HUDEP-2 (cell line): ENCODE measurements around the gene CNTNAP2.
"Not testable (repeated sequence)": the region's sequence is repeated elsewhere in the genome, so short reads cannot be mapped to it uniquely, and the experiment has no call there.

Experiments used
- DNase-seq, 76 experiments: peaks; one replicate each; lab custom pipeline; 2025; ENCODE audit not compliant: unreplicated experiment in 76 of 76; lab: John Stamatoyannopoulos, UW

The CNTNAP2 gene

DNA sequence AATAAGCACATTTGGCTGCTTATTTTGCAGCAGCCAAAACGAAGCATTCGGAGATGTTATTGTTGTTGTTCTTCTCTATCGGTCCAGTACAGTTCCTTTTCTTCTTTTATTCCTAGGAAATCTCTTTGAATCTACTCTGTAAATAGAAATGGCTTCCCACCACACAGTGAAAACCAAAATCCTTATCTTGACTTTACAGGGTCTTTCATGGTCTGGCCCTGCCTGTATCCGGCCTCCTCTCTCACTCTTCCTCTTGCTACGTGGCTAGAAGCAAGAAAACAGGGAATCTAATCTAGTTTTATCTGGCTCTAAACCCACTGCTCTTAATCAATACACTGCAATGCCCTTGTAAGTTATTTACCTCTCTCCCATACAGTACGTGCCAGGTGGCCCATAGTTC lies 1547.9 kb downstream of the CNTNAP2 start:
- DNase-seq, result no peak

DNA sequence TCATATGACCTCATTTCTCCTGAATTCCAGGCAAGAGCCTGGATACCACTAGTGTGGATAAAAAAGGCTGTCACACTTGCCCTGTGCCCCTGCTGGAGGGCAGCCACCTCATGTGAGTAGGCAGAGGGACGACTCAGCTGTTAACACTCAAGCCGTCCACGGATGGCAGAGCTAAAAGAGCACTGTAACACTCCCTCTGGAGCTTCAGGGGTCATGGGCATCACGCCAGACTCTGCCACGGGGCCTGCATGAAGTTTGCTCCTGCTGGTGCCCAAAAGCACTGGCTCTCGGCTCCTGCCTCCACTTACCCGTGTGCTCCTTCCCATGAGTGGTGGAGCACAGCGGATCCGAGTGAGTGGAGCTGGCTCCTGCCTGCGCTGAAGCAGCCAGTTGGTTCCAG lies 1554.2 kb downstream of the CNTNAP2 start:
- DNase-seq, result no peak

DNA sequence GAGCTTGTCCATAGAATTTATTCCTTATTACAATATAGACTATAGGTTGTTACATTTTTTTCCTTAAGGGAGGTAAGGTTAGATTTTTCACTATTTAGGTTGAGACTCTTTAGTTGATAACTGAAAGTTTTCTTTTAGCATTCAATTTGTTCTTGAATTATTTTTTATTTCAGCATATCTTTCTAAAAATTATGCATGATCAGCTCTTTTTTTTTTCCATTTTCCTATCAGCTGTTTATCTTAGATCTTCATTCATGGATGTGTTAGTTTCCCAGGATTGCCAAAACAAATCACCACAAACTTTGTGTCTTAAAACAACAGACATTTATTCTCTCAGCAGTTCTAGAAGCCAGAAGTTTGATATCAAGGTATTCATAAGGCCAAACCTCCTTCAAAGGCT lies 1558.1 kb downstream of the CNTNAP2 start:
- no peak for DNase-seq

DNA sequence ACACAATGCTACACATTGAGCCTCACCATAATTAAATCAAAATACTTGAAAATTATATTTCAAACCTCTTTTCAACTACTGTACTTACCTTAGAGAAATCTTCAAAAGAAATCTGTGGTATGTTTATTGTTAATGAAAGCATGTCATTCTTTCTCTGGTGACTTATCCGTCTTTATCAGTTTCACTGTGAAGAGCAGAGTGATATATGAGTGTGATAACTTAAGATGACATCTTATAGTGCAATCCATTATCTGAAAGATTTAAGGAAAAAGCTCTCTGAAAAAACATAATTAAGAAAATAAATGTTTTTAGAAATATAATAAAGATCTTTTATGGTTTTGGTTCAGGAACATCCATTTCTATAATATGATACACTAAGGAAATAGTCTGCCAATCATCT lies 1562.3 kb downstream of the CNTNAP2 start:
- no peak for DNase-seq

DNA sequence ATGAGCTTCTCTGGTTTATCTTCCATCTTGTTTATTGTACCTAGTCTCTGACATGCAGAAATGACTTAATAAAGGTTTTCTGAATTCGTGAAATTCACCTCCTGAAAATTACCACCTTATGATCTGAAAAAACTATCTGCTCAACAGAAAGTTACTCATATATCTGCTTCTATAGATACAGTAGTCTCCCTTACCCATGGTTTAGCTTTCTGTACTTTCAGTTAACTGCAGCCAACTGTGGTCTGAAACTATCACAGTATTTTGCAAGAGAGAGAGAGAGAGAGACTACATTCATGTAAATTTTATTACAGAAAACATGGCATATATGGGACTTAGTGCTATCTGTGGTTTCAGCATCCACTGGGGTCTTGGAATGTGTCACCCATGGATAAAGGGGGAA lies 1564.9 kb downstream of the CNTNAP2 start:
- DNase-seq, result no peak

DNA sequence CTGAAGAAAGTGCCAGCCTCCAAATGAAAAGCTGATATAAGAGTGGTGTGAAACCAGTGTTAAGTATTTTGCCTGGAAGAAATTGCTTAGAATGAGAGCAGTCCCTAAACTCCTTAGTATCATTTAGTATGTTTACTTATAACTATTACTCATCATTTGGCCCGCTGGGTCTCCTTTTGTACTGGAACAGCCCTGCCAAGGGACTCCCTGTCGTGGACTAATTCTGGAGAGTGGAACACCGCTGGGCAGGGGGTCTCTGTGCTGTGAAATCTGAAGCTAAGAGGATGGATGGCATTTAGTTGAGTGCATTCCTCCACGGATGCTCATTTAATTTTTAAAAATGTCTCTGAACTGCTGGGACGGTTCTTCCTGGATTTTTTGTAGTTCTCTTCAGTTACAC lies 1584.1 kb downstream of the CNTNAP2 start:
- no peak for DNase-seq

DNA sequence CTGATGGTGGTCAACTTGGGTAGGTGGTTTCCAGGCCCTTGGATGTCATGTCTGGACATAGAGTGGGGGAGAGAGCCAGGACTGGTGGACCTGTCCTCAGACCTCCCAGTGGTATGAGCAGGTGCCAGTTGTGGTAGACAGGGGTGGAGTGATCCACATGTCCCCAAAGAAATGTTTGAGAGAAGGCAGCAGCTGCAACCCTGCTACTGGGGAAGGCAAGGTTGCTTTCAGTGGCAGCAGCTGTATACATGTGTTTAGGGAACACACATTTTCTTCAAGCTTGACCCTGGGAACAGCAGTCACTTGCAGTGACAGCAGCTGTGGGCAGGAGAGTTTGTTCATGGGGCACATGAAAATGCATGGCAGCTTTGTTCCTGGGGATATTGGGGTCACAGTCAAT lies 1591.3 kb downstream of the CNTNAP2 start:
- DNase-seq, result no peak

DNA sequence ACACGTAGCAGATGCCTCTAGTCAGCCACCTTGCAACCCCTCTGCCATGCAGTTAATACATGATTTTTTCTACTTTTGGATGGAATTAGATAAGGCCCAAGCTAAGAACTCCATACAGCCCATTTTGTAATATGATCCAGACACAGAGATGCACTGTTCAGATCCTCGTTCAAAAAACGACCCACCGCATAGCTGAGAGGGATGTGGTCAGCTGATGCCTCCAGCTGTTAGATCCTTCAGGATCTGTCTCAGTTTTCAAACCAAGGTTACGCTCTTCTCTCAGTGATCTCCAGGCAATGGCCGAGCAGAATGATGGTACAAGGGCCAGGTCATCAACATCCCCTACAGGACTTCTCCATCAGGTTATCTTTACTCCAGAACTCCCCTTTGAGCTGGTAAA lies 1592.3 kb downstream of the CNTNAP2 start:
- no peak for DNase-seq

DNA sequence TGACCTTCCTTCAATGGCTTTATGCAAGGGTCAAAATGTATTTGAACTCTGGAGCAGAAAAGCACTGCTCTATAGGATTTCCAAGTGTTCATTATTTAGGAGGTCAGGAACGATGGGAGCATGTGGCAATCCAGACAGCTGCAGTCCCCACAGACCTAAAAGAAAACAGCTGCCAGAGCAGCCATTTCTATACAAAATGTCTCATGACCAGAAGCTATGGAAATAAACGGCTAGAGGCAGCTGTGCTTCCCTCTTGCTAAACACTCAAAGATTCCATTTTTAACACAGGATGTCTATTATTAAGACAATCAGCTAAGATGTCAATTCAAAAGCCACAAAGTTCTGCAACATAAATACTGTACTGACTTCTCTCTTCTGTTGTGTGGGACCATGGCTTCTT lies 1594.8 kb downstream of the CNTNAP2 start:
- no peak for DNase-seq

DNA sequence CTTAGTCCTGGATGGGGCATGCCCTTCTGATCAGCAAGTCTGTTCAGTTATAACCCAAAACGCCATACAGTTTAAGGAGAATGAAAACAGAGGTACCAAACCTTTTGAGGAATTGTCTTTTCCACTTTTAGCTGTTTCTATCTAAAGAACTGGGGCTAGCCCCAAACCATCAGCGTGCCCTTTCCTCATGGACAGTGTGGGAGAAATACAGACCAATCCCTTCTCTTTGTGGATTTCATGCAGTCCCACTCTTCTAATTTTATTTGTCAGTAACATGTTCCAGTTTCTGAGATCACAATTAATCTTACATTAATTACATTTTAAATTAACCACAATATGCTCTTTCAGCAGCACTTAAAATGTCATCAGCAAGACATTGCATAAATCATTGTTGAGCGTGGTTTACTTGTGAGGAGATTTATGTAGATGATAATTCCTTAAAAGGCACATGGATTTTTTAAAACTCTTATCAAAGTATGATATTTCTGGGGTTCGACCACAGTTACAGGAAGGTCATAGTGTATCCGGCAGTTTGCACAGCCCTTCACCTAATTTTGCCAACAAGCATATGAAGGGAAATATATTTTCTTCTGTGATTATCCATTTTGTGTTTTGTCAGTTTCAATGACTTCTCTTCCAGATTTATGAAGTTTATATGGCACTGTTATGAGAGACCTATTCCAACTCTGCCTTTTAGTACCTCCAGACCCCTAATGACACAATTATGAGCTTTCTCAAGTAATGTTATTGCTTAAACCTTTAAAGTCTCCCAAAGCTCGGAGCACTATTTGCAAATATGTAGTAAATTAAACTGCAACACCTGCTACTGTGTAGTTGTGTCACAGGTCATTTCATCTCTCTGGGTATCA lies 1605.6 kb downstream of the CNTNAP2 start:
- DNase-seq, result no peak

DNA sequence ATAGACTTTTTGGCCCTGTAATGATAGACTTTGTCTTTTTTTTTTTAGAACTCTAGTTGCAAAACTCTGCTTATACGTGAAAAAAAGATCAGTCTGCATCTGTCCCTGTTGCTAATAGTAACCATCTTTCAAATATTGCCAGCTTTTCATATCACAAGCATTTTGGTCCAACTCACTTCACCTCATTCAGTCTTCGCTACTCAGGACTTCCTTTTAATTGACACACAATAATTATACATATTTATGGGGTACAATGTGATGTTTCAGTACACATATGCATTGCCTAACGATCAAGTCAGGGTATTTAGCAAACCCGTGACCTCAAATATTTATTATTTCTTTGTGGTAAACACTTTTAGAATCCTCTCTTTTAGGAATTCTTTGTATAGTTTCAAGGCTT lies 1606.9 kb downstream of the CNTNAP2 start:
- no peak for DNase-seq

DNA sequence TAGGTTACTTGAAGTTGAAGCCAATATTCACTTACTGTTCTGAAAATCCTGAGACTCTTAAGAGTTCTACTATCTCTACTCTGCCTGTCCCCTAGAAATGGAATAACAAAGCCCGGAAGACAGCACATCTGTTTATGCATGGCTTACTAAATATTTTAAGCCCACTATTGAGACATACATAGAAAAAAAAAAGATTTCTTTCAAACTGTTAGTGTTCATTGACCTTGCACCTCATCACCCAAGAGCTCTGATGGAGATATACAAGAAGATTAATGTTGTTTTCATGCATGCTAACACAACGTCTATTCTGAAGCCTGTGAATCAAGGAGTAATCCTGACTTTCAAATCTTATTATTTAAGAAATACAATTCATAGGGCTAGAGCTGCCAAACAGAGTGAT lies 1614.7 kb downstream of the CNTNAP2 start:
- no peak for DNase-seq

DNA sequence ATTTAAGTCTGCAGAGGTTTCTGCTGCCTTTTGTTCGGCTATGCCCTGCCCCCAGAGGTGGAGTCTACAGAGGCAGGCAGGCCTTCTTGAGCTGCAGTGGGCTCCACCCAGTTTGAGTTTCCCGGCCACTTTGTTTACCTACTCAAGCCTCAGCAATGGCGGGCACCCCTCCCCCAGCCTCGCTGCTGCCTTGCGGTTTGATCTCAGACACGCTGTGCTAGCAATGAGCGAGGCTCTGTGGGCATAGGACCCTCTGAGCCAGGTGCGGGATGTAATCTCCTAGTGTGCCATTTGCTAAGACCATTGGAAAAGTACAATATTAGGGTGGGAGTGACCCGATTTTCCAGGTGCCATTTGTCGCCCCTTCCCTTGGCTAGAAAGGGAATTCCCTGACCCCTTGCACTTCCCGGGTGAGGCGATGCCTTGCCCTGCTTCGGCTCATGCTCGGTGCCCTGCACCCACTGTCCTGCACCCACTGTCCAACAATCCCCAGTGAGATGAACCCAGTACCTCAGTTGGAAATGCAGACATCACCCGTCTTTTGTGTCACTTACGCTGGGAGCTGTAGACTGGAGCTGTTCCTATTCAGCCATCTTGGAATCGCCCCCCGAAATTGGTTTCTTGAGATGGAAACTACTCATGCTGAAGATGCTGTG lies 1621.1 kb downstream of the CNTNAP2 start:
- not testable (repeated sequence) for DNase-seq

DNA sequence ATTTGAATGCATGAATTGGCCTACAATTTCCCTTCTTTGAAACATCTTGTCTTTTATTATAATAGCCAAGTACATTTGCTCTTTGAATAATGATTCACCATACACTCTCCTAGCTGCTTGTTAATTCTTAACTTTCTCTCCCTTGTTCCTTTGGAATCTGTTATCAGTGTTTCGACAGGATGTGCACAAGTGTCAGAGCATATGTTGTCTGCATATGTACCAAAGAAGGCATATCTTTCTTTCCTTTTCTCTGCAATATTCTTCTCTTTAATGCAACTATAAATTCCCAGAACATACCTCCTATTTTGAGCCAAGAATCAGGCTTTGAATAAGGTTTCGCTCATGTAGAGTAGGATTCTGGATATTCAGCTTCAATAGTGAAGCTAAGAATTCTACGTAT lies 1625.7 kb downstream of the CNTNAP2 start:
- DNase-seq, result no peak

DNA sequence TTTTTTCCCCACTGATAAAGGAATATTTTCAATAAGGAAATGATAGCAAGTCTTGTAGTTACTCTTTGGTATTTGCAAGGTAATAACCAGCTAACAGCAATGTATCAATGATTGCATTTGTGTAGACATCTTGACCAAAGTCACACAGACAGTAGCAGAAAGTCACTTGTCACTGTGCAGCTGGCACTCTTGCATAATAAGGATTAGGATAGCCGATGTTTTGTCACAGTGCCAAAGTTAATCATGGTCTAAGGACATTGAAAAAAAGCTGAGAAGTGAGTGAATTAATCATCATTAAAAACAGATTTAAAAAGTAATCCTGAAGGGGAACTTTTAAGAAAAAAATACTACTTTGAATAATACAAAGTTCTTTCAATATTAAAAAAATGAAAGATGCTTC lies 1639.7 kb downstream of the CNTNAP2 start:
- no peak for DNase-seq

DNA sequence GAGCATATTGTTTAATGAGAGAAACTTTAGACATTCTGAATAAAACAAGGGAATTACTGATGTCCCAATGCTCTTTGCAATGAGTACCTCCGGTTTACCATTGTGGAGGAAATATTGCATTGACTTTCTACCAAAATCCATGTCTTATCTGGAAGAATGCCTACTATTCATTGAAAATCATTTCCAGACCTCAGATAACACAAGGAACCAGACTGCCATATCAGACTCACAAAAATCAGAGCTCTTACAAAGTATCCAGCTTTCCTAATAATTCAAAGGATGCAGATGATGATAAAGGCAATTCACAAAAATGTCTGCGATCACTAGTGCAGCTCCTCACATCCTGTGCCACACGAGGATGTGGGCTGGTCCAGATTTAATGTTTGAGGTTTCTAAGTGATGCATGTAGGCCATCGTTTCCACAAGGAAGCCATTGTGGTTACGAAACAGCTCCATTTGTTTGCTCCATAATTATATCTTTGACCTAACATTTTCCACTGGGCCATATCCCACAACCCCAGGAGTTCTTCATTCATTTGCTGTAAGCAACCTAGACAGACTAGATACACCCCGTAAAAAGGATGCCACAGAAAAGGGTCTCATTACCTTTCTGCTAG lies 1642.8 kb downstream of the CNTNAP2 start:
- DNase-seq, result no peak

DNA sequence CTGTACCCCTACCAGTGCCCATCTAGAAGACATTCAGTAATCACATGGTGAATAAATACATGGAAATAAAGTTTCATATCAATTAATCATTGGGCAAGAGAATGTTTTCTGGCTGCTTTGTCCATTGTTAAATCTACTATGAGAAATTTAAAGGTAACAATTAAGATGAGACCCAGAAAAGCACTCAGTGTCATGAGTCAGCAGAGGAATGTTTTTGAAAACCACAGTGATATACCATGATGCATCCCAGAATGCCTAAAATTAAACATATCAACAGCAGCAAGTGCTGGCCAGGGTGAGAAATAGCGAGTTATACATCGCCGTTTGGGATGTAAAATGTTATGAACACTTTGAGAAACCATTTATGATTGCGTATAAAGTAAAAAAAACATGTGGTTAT lies 1648.7 kb downstream of the CNTNAP2 start:
- no peak for DNase-seq

DNA sequence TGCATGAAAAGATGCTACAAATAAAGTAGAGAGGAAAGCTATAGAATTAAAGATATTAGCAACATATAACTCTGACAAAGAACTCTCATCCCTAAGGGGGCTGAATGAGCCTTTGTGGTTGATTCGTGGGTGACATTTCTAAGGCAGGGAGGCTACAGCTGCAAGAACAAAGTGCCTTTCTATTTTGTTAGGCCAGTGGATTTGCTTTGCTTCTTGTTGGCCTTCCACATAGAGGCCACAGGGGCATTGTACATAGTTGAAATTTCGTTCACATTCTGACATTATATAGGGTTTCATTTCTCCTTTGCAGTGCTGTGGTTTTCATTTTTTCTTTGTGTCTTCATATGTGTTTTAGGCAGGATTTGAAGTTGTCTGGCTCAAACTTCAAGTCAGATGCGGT lies 1654.7 kb downstream of the CNTNAP2 start:
- no peak for DNase-seq

DNA sequence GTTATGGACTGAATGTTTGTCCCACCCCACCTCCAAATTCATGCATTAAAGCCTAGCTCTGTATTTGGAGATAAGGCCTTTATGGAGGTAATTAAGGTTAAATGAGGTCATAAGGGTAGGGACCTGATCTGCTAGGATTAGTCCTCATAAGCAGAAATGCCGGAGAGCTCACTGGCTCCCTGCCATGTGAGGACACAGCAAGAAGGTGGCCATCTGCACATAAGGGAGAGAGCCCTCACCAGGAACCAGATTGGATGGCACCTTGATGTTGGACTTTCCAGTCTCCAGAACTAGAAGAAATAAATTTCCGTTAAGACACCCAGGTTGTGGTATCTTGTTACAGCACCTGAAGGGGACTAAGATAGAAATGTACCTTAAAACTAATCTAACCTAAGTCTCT lies 1657.9 kb downstream of the CNTNAP2 start:
- no peak for DNase-seq

DNA sequence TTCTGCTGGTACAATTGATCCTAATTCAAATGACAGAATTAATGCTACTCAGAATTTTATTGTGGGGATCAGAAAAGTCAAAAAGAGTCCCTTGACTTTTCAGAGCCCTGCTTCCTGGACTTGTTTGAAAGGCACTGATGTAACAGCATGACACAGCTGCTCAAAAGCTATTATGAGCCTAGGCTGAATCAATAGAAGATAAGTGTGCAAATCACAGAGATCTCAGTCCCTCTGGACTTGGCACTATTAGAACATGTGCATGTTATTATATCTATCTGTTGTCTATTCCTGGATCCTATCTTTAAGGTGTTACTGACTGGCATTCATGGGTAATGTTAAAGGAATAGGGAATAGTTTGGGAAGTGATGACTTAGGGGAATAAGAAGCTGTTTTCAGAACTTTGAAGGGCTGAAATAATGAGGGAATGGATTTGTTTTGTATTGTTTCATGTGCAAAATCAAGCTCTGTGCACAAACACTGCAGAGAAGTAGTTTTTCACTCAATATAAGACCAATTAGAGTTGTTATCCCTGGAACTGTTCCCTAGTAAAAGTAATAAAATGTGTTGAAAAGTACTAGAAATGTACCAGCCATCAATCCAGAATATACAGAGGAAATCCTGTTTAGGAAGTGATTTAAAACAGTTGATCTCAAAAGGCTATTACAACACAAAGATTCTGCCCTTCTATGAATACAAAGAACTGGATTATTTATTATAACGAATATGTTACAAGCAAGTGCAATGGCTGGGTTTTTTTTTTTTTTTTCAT lies 1659.1 kb downstream of the CNTNAP2 start:
- no peak for DNase-seq

DNA sequence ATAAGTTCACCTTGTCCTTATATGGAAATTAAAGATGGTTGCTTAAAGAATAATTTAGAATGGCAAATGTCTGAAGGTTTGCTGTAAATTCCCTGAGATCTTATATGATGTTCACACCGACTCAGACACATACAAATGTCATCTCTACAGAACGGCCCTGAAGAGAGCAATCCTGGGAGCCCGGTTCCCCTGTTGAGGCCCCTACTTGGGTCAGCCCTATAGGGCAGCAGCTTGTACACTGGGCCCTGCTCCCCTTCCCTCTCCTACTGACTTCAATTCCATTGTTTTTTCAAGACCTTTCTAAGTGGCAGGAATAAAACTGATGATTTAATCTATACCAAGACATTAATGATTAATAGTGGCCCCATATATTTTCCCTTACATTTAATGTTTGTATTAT lies 1660.7 kb downstream of the CNTNAP2 start:
- no peak for DNase-seq
